Gastroesophageal sphincter (tissue), 4 donors: Measurements from ENCODE around the gene CEACAM1. TPM values are rescaled to one million over a fixed set of nuclear protein-coding genes. Genes with fewer than 3 reads are reported as not detected.

Experiments used
- ATAC-seq: fragments of 150-250 bp; one replicate; pipeline ENCODE4 v1.9.1; 2016; ENCODE audit warnings: mild to moderate bottlenecking, moderate library complexity
- H3K27ac ChIP-seq, 4 donors: fragments of 200-600 bp; sonication (generic) in 3 of 4; 1 replicate in 3 of 4; 2 replicates in 1 of 4; pipeline ENCODE4 v1.5.1; 2016 to 2019
- H3K27me3 ChIP-seq: fragments of 200-600 bp; sonication (generic); one replicate; pipeline ENCODE4 v1.5.1; 2019
- H3K36me3 ChIP-seq, 2 donors: fragments of 200-600 bp; sonication (generic); one replicate each; pipeline ENCODE4 v1.5.1; 2019; ENCODE audit warnings: control low read depth in 1 of 2
- H3K4me1 ChIP-seq, 3 donors: fragments of 200-600 bp; sonication (generic); 1 replicate in 2 of 3; 2 replicates in 1 of 3; pipeline ENCODE4 v1.5.1; 2016 to 2019; ENCODE audit warnings: control low read depth in 2 of 3
- H3K4me3 ChIP-seq, 2 donors: fragments of 200-600 bp; sonication (generic); one replicate each; pipeline ENCODE4 v1.5.1; 2019; ENCODE audit warnings: mild to moderate bottlenecking in 1 of 2, moderate library complexity in 1 of 2
- H3K9me3 ChIP-seq, 3 donors: fragments of 200-600 bp; sonication (generic); one replicate each; pipeline ENCODE4 v1.5.1; 2017 to 2019; ENCODE audit warnings: control low read depth in 2 of 3
- CTCF ChIP-seq, 4 experiments: fragments of 200-600 bp in 2 of 4; fragments of 450-650 bp in 2 of 4; sonication (generic) in 1 of 4; IDR thresholded peaks; one replicate each; pipeline ENCODE4 v1.5.1; 2017 to 2019; ENCODE audit warnings: antibody characterized with exemption in 4 of 4, mild to moderate bottlenecking in 2 of 4, moderate library complexity in 2 of 4
- EP300 ChIP-seq: sonication (generic); formaldehyde crosslinking; IDR thresholded peaks from one replicate; pipeline ENCODE4 v1.6.1; 2017; ENCODE audit warnings: antibody characterized with exemption, mild to moderate bottlenecking
- POLR2A ChIP-seq, 2 donors: fragments of 450-650 bp; IDR thresholded peaks; one replicate each; pipeline ENCODE4 v1.6.1; 2017; ENCODE audit warnings: antibody characterized with exemption in 2 of 2, mild to moderate bottlenecking in 2 of 2, moderate library complexity in 1 of 2
- POLR2AphosphoS5 ChIP-seq: sonication (generic); formaldehyde crosslinking; IDR thresholded peaks from one replicate; pipeline ENCODE4 v1.6.1; 2017; ENCODE audit warnings: antibody characterized with exemption
- WGBS, 2 donors: methylation state at CpG; one replicate each; pipeline ENCODE4 v1.1.5; 2018; ENCODE audit warnings: low coverage in 1 of 2; 5-methylcytosine and 5-hydroxymethylcytosine counted together
- total RNA-seq, 4 donors: library from RNA; depleted of rRNA; stranded (reverse); fragments of >200 nt; gene quantifications; one replicate each; pipeline ENCODE4 v1.1.0, GENCODE V29; 2016

The CEACAM1 gene
- total RNA-seq, 4 donors from 2014 or later = 0.66 to 10.1 (median 0.99) TPM

GRCh38 chr19:42569193-42569592 is 40.9 kb upstream of the CEACAM1 start:
- 56 to 100% methylated on average over 1 to 2 of the region's 2 CpGs for WGBS, 2 donors
- Histone ChIP-seq H3K36me3 (no peaks in the 10 kb centered on the region), H3K4me1 (peaks cover 0 to 11% (median 0%) of the 10 kb centered on the region in 3 donors), H3K4me3 (no peak overlapping the region), H3K27ac (no peak overlapping the region), H3K27me3 (no peaks in the 10 kb centered on the region), H3K9me3 (no peaks in the 10 kb centered on the region)
- no peak for ATAC-seq
- TF ChIP-seq POLR2AphosphoS5 (no peak), CTCF (IDR thresholded peaks at IDR 0.05) (no peak), POLR2A (IDR thresholded peaks at IDR 0.05) (no peak), EP300 (no peak)

GRCh38 chr19:42568006-42568405 is 39.7 kb upstream of the CEACAM1 start:
- TF ChIP-seq POLR2A (IDR thresholded peaks at IDR 0.05) (no peak), CTCF (IDR thresholded peaks at IDR 0.05) (no peak), EP300 (no peak), POLR2AphosphoS5 (no peak)
- no peak overlapping the region for H3K27ac ChIP-seq
- WGBS, 2 donors = 69 to 73% methylated on average over 3 to 4 of the region's 4 CpGs

GRCh38 chr19:42567567-42567966 is 39.3 kb upstream of the CEACAM1 start:
- Histone ChIP-seq H3K4me1 (peaks cover 0 to 21% (median 0%) of the 10 kb centered on the region in 3 donors), H3K4me3 (no peak overlapping the region), H3K27ac (no peak overlapping the region), H3K27me3 (no peaks in the 10 kb centered on the region), H3K9me3 (no peaks in the 10 kb centered on the region), H3K36me3 (no peaks in the 10 kb centered on the region)
- no peak for ATAC-seq
- WGBS, 2 donors = 79 to 80% methylated on average over 1 to 4 of the region's 4 CpGs
- TF ChIP-seq POLR2A (IDR thresholded peaks at IDR 0.05) (no peak), POLR2AphosphoS5 (no peak), EP300 (no peak), CTCF (IDR thresholded peaks at IDR 0.05) (no peak)

More at GRCh38 chr19:42568006-42568405, 39.7 kb upstream of the CEACAM1 start:
- H3K4me1 ChIP-seq = peaks cover 0 to 21% (median 0%) of the 10 kb centered on the region in 3 donors
- H3K9me3 ChIP-seq = no peaks in the 10 kb centered on the region
- H3K4me3 ChIP-seq = no peak overlapping the region
- no peaks in the 10 kb centered on the region for H3K36me3 ChIP-seq
- no peak for ATAC-seq
- no peaks in the 10 kb centered on the region for H3K27me3 ChIP-seq

GRCh38 chr19:42563352-42564210 is 35.3 kb upstream of the CEACAM1 start:
- no peak for TF ChIP-seq EP300
- TF ChIP-seq CTCF (IDR thresholded peaks at IDR 0.05) = peak in 3 of 4 experiments; percentile 31 to 59 (median 41)
- TF ChIP-seq POLR2AphosphoS5 = no peak
- no peak for TF ChIP-seq POLR2A (IDR thresholded peaks at IDR 0.05)

GRCh38 chr19:42561512-42561911 is 33.2 kb upstream of the CEACAM1 start:
- no CpG with 5 or more reads among the region's 2 CpGs for whole genome bisulfite sequencing, 2 donors
- TF ChIP-seq CTCF (IDR thresholded peaks at IDR 0.05) (no peak), POLR2A (IDR thresholded peaks at IDR 0.05) (no peak), EP300 (no peak), POLR2AphosphoS5 (no peak)
- H3K9me3 ChIP-seq = no peaks in the 10 kb centered on the region
- no peak overlapping the region for H3K4me3 ChIP-seq
- peaks cover 0 to 16% (median 0%) of the 10 kb centered on the region in 3 donors for H3K4me1 ChIP-seq
- no peak for ATAC-seq
- H3K27me3 ChIP-seq = peaks cover 16% of the 10 kb centered on the region
- H3K36me3 ChIP-seq = no peaks in the 10 kb centered on the region
- no peak overlapping the region for H3K27ac ChIP-seq

More at GRCh38 chr19:42563352-42564210, 35.3 kb upstream of the CEACAM1 start:
- Histone ChIP-seq H3K4me3 (no peak overlapping the region), H3K4me1 (peaks cover 0 to 21% (median 0%) of the 10 kb centered on the region in 3 donors), H3K9me3 (no peaks in the 10 kb centered on the region), H3K27me3 (peaks cover 16% of the 10 kb centered on the region), H3K36me3 (no peaks in the 10 kb centered on the region), H3K27ac (no peak overlapping the region)
- ATAC-seq = peak; percentile 58
- 19 to 34% methylated on average over 3 to 7 of the region's 7 CpGs for WGBS, 2 donors
